ENCODE data around the gene PCGF5.
"Not testable (repeated sequence)": the region's sequence is repeated elsewhere in the genome, so short reads cannot be mapped to it uniquely, and the experiment has no call there.

The PCGF5 gene

DNA sequence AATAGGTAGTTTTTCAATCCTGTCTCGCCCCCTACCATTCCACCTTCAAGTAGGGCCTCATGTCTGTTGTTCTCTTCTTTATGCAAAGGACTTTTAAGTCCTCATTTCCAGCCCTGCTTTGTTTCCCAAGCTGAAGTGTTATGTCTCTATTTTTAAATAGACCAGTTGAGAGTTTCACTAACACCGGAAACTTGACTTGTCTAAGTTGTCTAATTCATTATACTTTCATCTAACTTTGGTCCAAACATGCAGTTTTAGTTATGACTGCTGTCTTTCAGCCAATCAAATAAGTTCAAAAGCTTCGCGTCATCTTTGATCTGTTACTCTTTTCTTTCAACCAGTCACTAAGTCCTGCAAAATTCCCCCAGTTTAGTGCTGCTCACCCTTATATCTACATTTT lies 32.8 kb downstream of the PCGF5 start:
- H3K4me3 ChIP-seq (ENCODE audit: low read depth, low read length) = no peak overlapping the region
- DNase-seq (ENCODE audit: low read depth) = no peak

DNA sequence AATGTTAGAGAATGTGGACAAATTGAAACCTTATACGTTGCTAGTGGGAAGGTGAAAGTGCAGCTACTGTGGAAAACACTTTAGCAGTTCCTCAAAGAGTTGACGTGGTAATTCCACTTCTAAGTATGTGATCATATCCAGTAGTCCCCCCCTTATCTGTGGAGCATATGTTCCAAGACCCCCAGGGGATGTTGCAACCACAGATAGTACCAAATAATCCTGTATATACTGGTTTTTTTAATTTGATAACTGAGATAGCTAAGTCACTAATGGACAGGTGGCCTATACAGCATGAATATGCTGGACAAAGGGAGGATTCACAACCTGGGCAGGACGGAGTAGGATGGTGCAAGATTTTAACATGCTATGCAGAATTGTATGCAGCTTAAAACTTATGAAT lies 36.8 kb downstream of the PCGF5 start:
- H3K4me3 ChIP-seq (ENCODE audit: low read depth, low read length) = no peak overlapping the region
- no peak for DNase-seq (ENCODE audit: low read depth)

GRCh38 chr10:91260417-91260816 lies 40.0 kb downstream of the PCGF5 start:
- not testable (repeated sequence) for DNase-seq (ENCODE audit: low read depth); H3K4me3 ChIP-seq (ENCODE audit: low read depth, low read length)

GRCh38 chr10:91271886-91272285 lies 51.4 kb downstream of the PCGF5 start:
- no peak for DNase-seq (ENCODE audit: low read depth)
- no peak overlapping the region for H3K4me3 ChIP-seq (ENCODE audit: low read depth, low read length)

- DNase-seq (ENCODE audit: low read depth) = no peak
Measured at GRCh38 chr10:91284486-91285090, 64.1 kb downstream of the PCGF5 start.

GRCh38 chr10:91286572-91286971 lies 66.1 kb downstream of the PCGF5 start:
- no peak for DNase-seq (ENCODE audit: low read depth)
- H3K4me3 ChIP-seq (ENCODE audit: low read depth, low read length) = no peak overlapping the region

More at GRCh38 chr10:91284486-91285090, 64.1 kb downstream of the PCGF5 start:
- H3K4me3 ChIP-seq (ENCODE audit: low read depth, low read length) = no peak overlapping the region

DNA sequence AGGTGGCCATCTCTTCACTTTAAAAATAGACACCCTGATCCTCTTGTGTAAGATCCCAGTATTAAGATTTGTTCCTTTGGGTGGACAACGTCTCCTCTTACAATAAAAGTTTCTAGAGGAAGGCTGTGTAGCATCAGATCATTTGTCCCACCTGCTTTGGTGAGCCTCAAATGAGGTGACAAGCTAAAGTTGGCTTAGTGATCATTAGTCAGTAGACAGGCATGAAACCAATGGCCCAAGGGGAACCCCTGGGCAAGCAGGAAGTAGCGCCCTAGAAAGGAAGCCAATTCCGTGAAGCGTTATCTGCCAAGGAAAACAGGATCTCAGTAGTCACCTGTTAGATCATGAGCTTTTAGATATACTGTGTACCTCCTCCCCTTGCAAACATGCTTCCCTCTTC lies 66.8 kb downstream of the PCGF5 start:
- H3K4me3 ChIP-seq (ENCODE audit: low read depth, low read length) = no peak overlapping the region
- no peak for DNase-seq (ENCODE audit: low read depth)

- H3K4me3 ChIP-seq (ENCODE audit: low read depth, low read length) = no peak overlapping the region
- DNase-seq (ENCODE audit: low read depth) = no peak
Measured at GRCh38 chr10:91287912-91288311, 67.4 kb downstream of the PCGF5 start.

- H3K4me3 ChIP-seq (ENCODE audit: low read depth, low read length) = no peak overlapping the region
- no peak for DNase-seq (ENCODE audit: low read depth)
Measured at GRCh38 chr10:91289305-91289704, 68.8 kb downstream of the PCGF5 start.

GRCh38 chr10:91290607-91291006 lies 70.1 kb downstream of the PCGF5 start:
- H3K4me3 ChIP-seq (ENCODE audit: low read depth, low read length) = no peak overlapping the region
- DNase-seq (ENCODE audit: low read depth) = no peak

GRCh38 chr10:91294134-91294906 lies 73.9 kb downstream of the PCGF5 start:
- no peak for DNase-seq (ENCODE audit: low read depth)
- no peak overlapping the region for H3K4me3 ChIP-seq (ENCODE audit: low read depth, low read length)

- no peak overlapping the region for H3K4me3 ChIP-seq (ENCODE audit: low read depth, low read length)
- DNase-seq (ENCODE audit: low read depth) = no peak
Measured at GRCh38 chr10:91295346-91295745, 74.9 kb downstream of the PCGF5 start.

DNA sequence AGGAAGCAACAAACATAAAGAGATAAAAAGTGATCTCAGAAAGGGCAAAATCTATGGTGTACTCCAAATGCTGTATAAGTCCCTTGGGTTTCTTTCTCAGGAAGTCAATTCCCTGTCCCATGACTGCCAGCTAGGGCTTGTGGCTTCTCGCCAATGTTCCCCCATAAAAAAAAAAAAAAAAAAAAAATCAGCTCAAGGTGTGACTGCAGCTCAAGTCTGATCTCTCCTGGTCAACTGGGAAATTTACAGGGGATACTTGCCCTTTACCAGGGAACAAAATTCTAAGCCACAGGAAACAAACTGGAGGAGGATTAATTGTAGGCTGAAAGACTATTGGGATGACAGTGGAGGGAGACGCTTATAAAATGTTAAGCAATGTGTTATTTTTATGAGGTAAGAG lies 76.0 kb downstream of the PCGF5 start:
- DNase-seq (ENCODE audit: low read depth) = no peak

DNA sequence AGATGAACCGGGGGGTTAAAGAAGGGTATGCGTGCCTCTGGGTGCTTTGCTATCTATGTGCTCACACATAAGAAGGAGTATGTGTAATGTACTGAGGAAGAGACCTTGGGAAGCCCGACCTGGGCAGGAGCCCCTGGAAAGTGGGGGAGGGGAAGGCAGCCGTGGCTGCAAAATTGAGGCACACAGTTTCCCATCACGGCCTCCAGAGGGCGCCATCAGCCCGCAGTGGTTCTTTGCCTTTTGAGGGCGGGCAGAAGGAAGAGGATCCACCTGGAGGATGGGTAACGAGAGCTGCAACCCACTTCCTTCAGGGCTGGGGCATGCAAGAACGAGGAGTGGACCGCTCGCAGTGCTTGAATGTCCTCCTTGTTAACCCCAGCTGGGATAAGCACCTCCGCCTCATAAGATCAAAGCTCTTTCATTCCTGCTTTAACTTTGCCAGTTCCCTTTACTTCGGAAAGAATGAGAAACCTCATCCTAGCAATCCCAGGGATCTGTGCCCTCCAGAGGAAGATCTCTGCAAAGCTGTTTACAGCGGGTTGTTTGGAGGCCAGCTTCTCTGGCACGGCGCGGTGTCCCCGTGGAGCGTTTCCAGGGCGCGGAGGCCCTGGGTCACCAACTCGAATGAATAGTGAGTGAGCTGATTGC lies 77.9 kb downstream of the PCGF5 start:
- peak overlapping the region; percentile 43 for H3K4me3 ChIP-seq (ENCODE audit: low read depth, low read length)
- DNase-seq (ENCODE audit: low read depth) = no peak

More for the DNA sequence above, 76.0 kb downstream of the PCGF5 start:
- H3K4me3 ChIP-seq (ENCODE audit: low read depth, low read length) = no peak overlapping the region

DNA sequence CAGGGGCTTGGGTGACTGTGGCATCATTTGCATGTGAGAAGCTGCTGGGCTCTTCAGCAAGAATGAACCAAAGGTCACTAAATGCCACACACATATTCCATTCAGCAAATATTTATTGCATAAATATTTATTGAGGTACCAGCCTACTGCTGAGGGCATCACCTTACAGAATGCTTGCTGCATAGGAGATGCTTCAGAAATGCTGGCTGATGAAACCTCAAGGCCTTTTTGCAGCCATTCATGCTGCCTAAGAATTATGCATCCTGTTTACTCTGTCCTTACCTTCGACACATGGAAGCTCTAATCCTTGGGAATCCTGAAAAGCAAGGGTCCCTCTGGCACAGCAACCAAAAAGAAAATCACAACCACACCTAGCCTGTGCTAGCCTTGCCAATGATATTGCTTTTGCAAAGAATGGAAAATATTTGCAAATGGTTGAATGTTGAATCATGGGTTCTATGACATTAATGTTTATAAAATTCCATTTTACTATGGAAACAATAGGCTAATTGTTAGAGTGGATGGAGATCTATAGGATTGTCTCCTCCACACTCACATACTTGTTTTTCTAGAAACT lies 79.6 kb downstream of the PCGF5 start:
- H3K4me3 ChIP-seq (ENCODE audit: low read depth, low read length) = no peak overlapping the region
- no peak for DNase-seq (ENCODE audit: low read depth)

- DNase-seq (ENCODE audit: low read depth); H3K4me3 ChIP-seq (ENCODE audit: low read depth, low read length): not testable (repeated sequence)
Measured at GRCh38 chr10:91302946-91303345, 82.5 kb downstream of the PCGF5 start.

DNA sequence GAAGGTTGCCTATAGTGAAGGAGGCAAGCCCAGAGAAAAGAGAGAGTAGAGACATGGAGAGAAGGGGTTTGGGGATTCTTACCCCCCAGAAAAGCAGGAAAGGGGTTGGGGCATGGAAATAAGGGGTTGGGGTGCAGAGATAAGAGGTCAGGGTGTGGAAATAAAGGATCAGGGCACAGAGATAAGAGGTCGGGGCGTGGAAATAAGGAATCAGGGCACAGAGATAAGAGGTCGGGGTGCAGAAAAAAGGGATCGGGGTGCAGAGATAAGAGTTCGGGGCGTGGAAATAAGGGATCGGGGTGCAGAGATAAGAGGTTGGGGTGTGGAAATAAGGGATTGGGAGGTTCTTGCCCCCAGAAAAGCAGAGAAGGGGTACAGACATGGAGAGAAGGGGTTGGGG lies 85.5 kb downstream of the PCGF5 start:
- H3K4me3 ChIP-seq (ENCODE audit: low read depth, low read length); DNase-seq (ENCODE audit: low read depth): not testable (repeated sequence)

- no peak for DNase-seq (ENCODE audit: low read depth)
- no peak overlapping the region for H3K4me3 ChIP-seq (ENCODE audit: low read depth, low read length)
Measured at GRCh38 chr10:91307489-91307888, 87.0 kb downstream of the PCGF5 start.

DNA sequence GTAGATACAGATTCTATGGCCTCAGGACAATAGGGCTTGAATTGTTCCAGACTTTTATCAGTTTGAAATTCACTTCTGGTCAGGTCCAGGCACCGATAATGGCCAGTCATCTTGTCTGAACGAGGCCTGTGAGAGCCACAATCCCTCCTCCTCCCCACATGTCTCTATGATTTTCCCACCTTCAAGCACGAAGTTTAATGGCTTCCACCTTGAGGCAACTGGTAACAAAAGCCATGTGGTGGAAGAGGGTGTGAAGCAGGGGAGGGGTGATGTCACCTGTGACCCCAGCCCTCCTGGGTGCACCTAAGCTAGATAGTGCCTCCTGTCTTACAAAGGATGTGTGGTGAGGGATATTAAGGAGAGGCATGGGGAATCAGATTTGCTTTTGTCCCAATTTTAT lies 89.2 kb downstream of the PCGF5 start:
- no peak overlapping the region for H3K4me3 ChIP-seq (ENCODE audit: low read depth, low read length)
- no peak for DNase-seq (ENCODE audit: low read depth)

- H3K4me3 ChIP-seq (ENCODE audit: low read depth, low read length) = no peak overlapping the region
- no peak for DNase-seq (ENCODE audit: low read depth)
Measured at GRCh38 chr10:91311601-91312381, 91.3 kb downstream of the PCGF5 start.

Data from skeletal muscle cell (primary cell).